ENCODE measurements around the gene BCAS1. TPM values are rescaled to one million over a fixed set of nuclear protein-coding genes. Genes with fewer than 3 reads are reported as not detected.

The BCAS1 gene
- total and polyA plus RNA-seq, 12 donors = 0.07 to 2.3 (median 0.13) TPM; not detected in 7

GRCh38 chr20:54029643-54030042, 40.8 kb downstream of the BCAS1 start:
- Histone ChIP-seq H3K4me3 (no peak overlapping the region), H3K36me3 (replicated peaks in 1 of 2) (no peaks in the 10 kb centered on the region), H3K27ac (no peak overlapping the region), H3K9me3 (replicated peaks in 1 of 3) (no peaks in the 10 kb centered on the region), H3K27me3 (no peaks in the 10 kb centered on the region), H3K4me1 (replicated peaks in 1 of 2) (no peaks in the 10 kb centered on the region)
- WGBS, 4 donors = 91 to 100% (median 94%) methylated on average over 1 of the region's 1 CpG
- DNase-seq = no peak
- no peak for TF ChIP-seq CTCF (IDR thresholded peaks at IDR 0.05)
- TF ChIP-seq POLR2A (IDR thresholded peaks at IDR 0.05) = no peak
- intact Hi-C loops (cut with DNase I) = no loop called here

- intact Hi-C loops (cut with DNase I) = no loop called here
- Histone ChIP-seq H3K36me3 (replicated peaks in 1 of 2) (no peaks in the 10 kb centered on the region), H3K9me3 (replicated peaks in 1 of 3) (no peaks in the 10 kb centered on the region), H3K4me1 (replicated peaks in 1 of 2) (no peaks in the 10 kb centered on the region), H3K27ac (no peak overlapping the region), H3K27me3 (no peaks in the 10 kb centered on the region), H3K4me3 (no peak overlapping the region)
- DNase-seq = no peak
- WGBS, 4 donors = 59 to 73% (median 66%) methylated on average over 5 of the region's 5 CpGs
- TF ChIP-seq POLR2A (IDR thresholded peaks at IDR 0.05) = no peak
- TF ChIP-seq CTCF (IDR thresholded peaks at IDR 0.05) = no peak
Measured at GRCh38 chr20:54029176-54029575, 41.2 kb downstream of the BCAS1 start.

- Histone ChIP-seq H3K27ac (no peak overlapping the region), H3K9me3 (replicated peaks in 1 of 3) (no peaks in the 10 kb centered on the region), H3K4me1 (replicated peaks in 1 of 2) (no peaks in the 10 kb centered on the region), H3K36me3 (replicated peaks in 1 of 2) (no peaks in the 10 kb centered on the region), H3K27me3 (no peaks in the 10 kb centered on the region), H3K4me3 (no peak overlapping the region)
- WGBS, 4 donors = 84 to 87% (median 87%) methylated on average over 22 of the region's 22 CpGs
- intact Hi-C loops (cut with DNase I) = no loop called here
- DNase-seq = no peak
- no peak for TF ChIP-seq CTCF (IDR thresholded peaks at IDR 0.05)
- no peak for TF ChIP-seq POLR2A (IDR thresholded peaks at IDR 0.05)
Measured at GRCh38 chr20:54028276-54029011, 42.0 kb downstream of the BCAS1 start.

GRCh38 chr20:54027704-54028103, 42.7 kb downstream of the BCAS1 start:
- Histone ChIP-seq H3K27ac (no peak overlapping the region), H3K36me3 (replicated peaks in 1 of 2) (no peaks in the 10 kb centered on the region), H3K4me3 (no peak overlapping the region), H3K27me3 (no peaks in the 10 kb centered on the region), H3K4me1 (replicated peaks in 1 of 2) (no peaks in the 10 kb centered on the region), H3K9me3 (replicated peaks in 1 of 3) (no peaks in the 10 kb centered on the region)
- intact Hi-C loops (cut with DNase I) = no loop called here
- TF ChIP-seq POLR2A (IDR thresholded peaks at IDR 0.05) = no peak
- TF ChIP-seq CTCF (IDR thresholded peaks at IDR 0.05) = no peak
- WGBS, 4 donors = 73 to 84% (median 76%) methylated on average over 4 of the region's 4 CpGs
- DNase-seq = no peak

Data from adrenal gland (tissue), 12 donors.